ENCODE measurements around the gene DENND6B. TPM values are rescaled to one million over a fixed set of nuclear protein-coding genes. Genes with fewer than 3 reads are reported as not detected.

The DENND6B gene
- total and polyA plus RNA-seq, 7 donors, result 0.46 to 1.6 (median 0.81) TPM

DNA sequence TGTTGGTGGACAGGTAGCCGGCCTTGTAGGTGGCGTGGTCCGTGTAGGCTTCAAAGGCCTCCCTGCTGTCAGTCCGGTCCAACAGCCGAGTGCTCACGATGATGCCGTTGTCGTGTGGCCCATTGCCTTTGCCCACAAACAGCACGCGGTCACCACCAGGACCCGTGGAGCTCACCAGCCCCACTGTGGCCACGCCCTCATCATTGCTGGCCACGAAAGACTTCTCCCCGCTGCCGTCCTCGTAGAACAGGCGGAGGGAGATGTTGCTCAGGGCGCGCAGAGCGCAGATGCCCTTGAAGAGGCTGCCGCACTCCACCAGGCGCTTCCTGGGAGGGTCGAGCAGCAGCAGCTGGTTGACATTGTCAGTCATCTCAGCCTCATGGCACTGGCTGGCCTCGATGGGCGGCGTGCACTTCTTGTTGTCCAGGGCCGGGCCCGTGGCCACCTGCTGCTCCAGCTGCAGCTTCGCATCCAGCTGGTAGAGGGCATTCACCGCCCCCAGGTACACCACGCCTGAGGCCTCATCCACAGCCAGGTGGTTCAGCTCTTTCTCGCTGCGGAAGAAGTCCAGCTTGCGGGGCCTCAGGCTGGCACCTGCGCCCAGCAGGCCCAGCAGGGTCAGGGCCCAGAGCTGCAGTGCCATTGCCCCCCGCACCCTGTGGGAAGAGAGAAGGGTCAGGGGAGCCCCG is 36.7 kb downstream of the DENND6B start:
- ATAC-seq (no peak), DNase-seq (no peak)
- Histone ChIP-seq H3K4me1 (peaks cover 9% of the 10 kb centered on the region), H3K27me3 (ENCODE audit: insufficient read depth in 3 of 3, low read length in 2 of 3) (no peaks in the 10 kb centered on the region), H3K27ac (no peak overlapping the region), H3K36me3 (ENCODE audit: insufficient read depth in 1 of 2, low read depth in 1 of 2) (peaks cover 0 to 43% of the 10 kb centered on the region in 2 donors), H3K4me3 (no peak overlapping the region), H3K9me3 (no peaks in the 10 kb centered on the region)
- intact Hi-C loops (cut with DNase I), result no loop called here
- TF ChIP-seq, protein P1, sequence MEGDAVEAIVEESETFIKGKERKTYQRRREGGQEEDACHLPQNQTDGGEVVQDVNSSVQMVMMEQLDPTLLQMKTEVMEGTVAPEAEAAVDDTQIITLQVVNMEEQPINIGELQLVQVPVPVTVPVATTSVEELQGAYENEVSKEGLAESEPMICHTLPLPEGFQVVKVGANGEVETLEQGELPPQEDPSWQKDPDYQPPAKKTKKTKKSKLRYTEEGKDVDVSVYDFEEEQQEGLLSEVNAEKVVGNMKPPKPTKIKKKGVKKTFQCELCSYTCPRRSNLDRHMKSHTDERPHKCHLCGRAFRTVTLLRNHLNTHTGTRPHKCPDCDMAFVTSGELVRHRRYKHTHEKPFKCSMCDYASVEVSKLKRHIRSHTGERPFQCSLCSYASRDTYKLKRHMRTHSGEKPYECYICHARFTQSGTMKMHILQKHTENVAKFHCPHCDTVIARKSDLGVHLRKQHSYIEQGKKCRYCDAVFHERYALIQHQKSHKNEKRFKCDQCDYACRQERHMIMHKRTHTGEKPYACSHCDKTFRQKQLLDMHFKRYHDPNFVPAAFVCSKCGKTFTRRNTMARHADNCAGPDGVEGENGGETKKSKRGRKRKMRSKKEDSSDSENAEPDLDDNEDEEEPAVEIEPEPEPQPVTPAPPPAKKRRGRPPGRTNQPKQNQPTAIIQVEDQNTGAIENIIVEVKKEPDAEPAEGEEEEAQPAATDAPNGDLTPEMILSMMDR (IDR thresholded peaks at IDR 0.05), result no peak
- WGBS, 3 donors, result 80 to 87% (median 84%) methylated on average over 35 to 37 of the region's 37 CpGs

DNA sequence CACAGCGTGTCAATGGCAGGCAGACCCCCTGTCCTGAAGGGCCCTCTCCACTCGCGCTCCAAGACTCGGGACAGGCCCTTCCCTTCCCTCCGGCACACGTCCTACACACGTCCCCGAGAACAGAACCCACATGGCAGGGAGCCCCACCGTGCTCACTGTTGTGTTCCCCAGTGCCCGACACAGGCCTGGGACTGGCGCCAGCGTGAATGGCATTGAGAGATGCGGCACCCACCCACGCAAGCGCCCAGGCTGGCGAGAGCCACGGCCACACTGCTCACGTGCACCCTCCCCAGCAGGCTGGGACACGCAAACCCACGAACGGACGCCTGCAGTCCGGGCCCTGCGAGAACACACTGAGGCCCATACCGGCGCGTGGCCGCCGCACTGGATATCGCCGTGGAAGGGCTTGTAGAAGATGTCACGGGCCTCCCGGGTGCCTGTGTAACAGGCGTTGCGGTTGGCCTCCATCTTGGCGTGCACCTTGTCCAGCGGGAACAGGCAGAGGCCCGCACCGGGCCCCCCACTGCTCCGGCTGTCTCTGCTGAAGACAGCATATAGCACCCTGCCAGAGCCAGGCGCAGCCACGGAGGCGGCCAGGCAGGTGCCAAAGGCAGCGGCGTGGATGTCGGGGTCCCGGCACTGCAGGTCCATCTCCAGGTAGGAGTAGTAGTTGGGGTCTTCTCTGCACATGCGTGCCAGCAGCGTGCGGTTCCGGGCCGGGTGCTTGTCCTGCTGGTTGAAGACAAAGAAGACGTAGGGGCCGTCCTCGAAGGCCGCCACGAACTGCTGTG is 37.5 kb downstream of the DENND6B start:
- Histone ChIP-seq H3K9me3 (no peaks in the 10 kb centered on the region), H3K4me1 (peaks cover 9% of the 10 kb centered on the region), H3K36me3 (ENCODE audit: insufficient read depth in 1 of 2, low read depth in 1 of 2) (peaks cover 0 to 44% of the 10 kb centered on the region in 2 donors), H3K4me3 (no peak overlapping the region), H3K27me3 (ENCODE audit: insufficient read depth in 3 of 3, low read length in 2 of 3) (no peaks in the 10 kb centered on the region), H3K27ac (no peak overlapping the region)
- 92 to 94% (median 93%) methylated on average over 47 to 57 of the region's 57 CpGs for WGBS, 3 donors
- ATAC-seq, result no peak
- no peak for DNase-seq
- TF ChIP-seq, protein P1 (IDR thresholded peaks at IDR 0.05), result no peak
- intact Hi-C loops (cut with DNase I), result no loop called here

DNA sequence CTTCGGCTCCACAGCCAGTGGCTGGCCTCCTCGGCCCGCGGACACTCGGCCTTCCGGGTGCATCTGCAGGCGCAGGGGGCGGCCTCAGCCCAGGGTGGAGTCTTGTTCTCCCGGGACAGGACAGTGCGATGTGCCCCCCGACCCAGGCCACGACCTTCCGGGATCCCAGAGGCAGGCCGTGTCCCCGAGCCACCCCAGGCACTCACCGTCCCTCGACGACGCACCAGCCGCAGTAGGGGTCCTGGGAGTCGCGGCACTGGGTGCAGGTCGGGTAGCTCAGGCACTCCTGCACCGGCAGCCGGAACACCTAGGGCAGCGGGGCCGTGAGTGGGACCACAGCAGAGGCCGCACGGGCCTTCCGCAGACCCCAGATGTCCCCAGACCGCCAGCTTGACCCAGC is 39.1 kb downstream of the DENND6B start:
- no peaks in the 10 kb centered on the region for H3K9me3 ChIP-seq
- H3K4me3 ChIP-seq, result no peak overlapping the region
- no peak for DNase-seq
- intact Hi-C loops (cut with DNase I), result no loop called here
- WGBS, 3 donors, result 94 to 96% (median 96%) methylated on average over 31 of the region's 31 CpGs
- no peak overlapping the region for H3K27ac ChIP-seq
- peaks cover 0 to 56% of the 10 kb centered on the region in 2 donors for H3K36me3 ChIP-seq (ENCODE audit: insufficient read depth in 1 of 2, low read depth in 1 of 2)
- TF ChIP-seq, protein P1 (IDR thresholded peaks at IDR 0.05), result no peak
- H3K27me3 ChIP-seq (ENCODE audit: insufficient read depth in 3 of 3, low read length in 2 of 3), result no peaks in the 10 kb centered on the region
- no peaks in the 10 kb centered on the region for H3K4me1 ChIP-seq
- ATAC-seq, result no peak

DNA sequence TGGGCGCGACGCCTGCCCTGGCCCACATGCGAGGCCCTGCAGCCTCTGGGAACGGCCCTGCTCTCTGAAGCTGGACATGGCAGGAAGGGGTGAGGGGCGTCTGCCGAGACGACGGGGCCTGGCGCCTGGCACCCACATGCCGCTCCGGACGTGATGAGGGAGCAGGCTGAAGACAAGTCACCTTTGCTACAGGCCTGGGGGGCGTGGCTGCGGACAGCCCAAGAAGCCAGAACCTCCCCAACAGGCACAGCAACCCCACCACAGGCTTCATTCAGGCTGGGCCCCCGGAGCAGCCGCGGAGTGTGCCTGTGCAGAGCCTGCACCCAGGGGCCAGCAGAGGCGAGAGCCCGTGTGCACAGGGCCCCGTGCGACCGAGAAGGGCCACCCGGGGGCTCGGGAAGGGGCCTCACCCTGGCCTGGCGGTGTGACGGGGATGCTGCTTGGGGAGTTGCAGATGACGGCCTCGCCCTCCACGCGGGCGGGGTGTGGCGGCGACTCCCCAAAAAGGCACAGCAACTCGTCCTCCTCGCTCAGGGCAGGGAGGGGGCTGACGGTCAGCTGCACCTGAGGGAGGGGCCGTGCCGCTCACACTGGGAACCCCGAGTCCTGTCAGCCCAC is 40.0 kb downstream of the DENND6B start:
- Histone ChIP-seq H3K9me3 (no peaks in the 10 kb centered on the region), H3K27ac (no peak overlapping the region), H3K4me3 (no peak overlapping the region), H3K4me1 (no peaks in the 10 kb centered on the region), H3K36me3 (ENCODE audit: insufficient read depth in 1 of 2, low read depth in 1 of 2) (peaks cover 0 to 64% of the 10 kb centered on the region in 2 donors), H3K27me3 (ENCODE audit: insufficient read depth in 3 of 3, low read length in 2 of 3) (no peaks in the 10 kb centered on the region)
- TF ChIP-seq, protein P1 (IDR thresholded peaks at IDR 0.05), result no peak
- 92 to 95% (median 94%) methylated on average over 31 to 40 of the region's 40 CpGs for WGBS, 3 donors
- ATAC-seq (no peak), DNase-seq (no peak)
- intact Hi-C loops (cut with DNase I), result no loop called here
